ENCODE results near the gene DNAJB8.
A peak's percentile ranks its signal among the peaks of the same experiment; 100 is the strongest.

Gene DNAJB8

GRCh38 chr3:128430301-128430700 is 36.4 kb downstream of the DNAJB8 start:
- H3K36me3 ChIP-seq (ENCODE audit: insufficient read depth, low read length), result no peaks in the 10 kb centered on the region
- peaks cover 18% of the 10 kb centered on the region; the same call in 1 of the 2 replicates for H3K4me1 ChIP-seq (ENCODE audit: insufficient read depth, low read length)
- no peaks in the 10 kb centered on the region for H3K9me3 ChIP-seq (ENCODE audit: control insufficient read depth, insufficient read depth, low read length)
- no peak overlapping the region for H3K9ac ChIP-seq (ENCODE audit: low read depth, low read length)

- peaks cover 13% of the 10 kb centered on the region; the same call in 1 of the 2 replicates for H3K4me1 ChIP-seq (ENCODE audit: insufficient read depth, low read length)
- H3K9me3 ChIP-seq (ENCODE audit: control insufficient read depth, insufficient read depth, low read length), result no peaks in the 10 kb centered on the region
- no peaks in the 10 kb centered on the region for H3K36me3 ChIP-seq (ENCODE audit: insufficient read depth, low read length)
- no peak overlapping the region for H3K9ac ChIP-seq (ENCODE audit: low read depth, low read length)
Observed at GRCh38 chr3:128429751-128430150, 36.9 kb downstream of the DNAJB8 start.

DNA sequence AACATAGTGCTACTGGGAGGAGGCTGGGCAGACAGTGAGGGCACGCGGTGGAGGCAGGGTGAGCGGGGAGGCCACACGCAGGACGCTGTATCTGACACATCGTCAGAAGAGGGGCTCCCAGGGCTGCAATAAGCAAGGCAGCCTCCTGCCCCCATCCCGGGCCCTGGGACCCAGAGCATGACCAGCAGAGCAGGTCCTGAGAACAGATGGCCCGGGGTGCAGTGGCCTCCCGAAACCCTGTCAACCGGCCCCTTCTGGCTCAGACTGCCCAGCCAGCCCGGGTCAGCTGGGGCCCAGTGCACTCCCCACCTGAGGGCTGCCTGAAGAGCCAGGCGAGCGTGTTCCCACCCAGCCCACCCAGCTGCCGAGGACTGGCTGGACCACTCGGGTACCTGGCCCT is 37.4 kb downstream of the DNAJB8 start:
- Histone ChIP-seq H3K9me3 (ENCODE audit: control insufficient read depth, insufficient read depth, low read length) (no peaks in the 10 kb centered on the region), H3K9ac (ENCODE audit: low read depth, low read length) (no peak overlapping the region), H3K4me1 (ENCODE audit: insufficient read depth, low read length) (peaks cover 9% of the 10 kb centered on the region; the same call in 1 of the 2 replicates), H3K36me3 (ENCODE audit: insufficient read depth, low read length) (no peaks in the 10 kb centered on the region)

- Histone ChIP-seq H3K36me3 (ENCODE audit: insufficient read depth, low read length) (no peaks in the 10 kb centered on the region), H3K9ac (ENCODE audit: low read depth, low read length) (no peak overlapping the region), H3K4me1 (ENCODE audit: insufficient read depth, low read length) (peaks cover 3% of the 10 kb centered on the region; the same call in 1 of the 2 replicates), H3K9me3 (ENCODE audit: control insufficient read depth, insufficient read depth, low read length) (no peaks in the 10 kb centered on the region)
Observed at GRCh38 chr3:128427872-128428822, 38.5 kb downstream of the DNAJB8 start.

GRCh38 chr3:128427175-128427857 is 39.4 kb downstream of the DNAJB8 start:
- Histone ChIP-seq H3K9ac (ENCODE audit: low read depth, low read length) (no peak overlapping the region), H3K4me1 (ENCODE audit: insufficient read depth, low read length) (peaks cover 3% of the 10 kb centered on the region; the same call in 1 of the 2 replicates), H3K9me3 (ENCODE audit: control insufficient read depth, insufficient read depth, low read length) (no peaks in the 10 kb centered on the region), H3K36me3 (ENCODE audit: insufficient read depth, low read length) (no peaks in the 10 kb centered on the region)

GRCh38 chr3:128426128-128426921 is 40.4 kb downstream of the DNAJB8 start:
- H3K4me1 ChIP-seq (ENCODE audit: insufficient read depth, low read length), result no peaks in the 10 kb centered on the region; the same call in 1 of the 2 replicates
- 0 out of 2 replicates have a peak overlapping the region, but pooled peaks have one; percentile 14 for H3K9ac ChIP-seq (ENCODE audit: low read depth, low read length)
- no peaks in the 10 kb centered on the region for H3K36me3 ChIP-seq (ENCODE audit: insufficient read depth, low read length)
- H3K9me3 ChIP-seq (ENCODE audit: control insufficient read depth, insufficient read depth, low read length), result no peaks in the 10 kb centered on the region

DNA sequence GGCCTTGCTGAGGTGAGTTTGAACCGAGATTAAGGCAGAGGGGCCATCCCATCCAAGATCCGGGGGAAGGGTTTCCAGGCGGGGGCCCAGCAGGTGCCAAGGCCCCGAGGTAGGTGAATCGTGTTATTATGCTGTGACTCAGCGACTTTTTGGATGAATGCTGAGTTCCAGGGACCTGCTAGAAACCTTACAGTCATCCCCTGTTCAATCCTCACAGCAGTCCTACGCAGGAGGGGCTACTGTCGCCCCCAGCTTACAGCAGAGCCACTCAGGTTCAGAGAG is 40.9 kb downstream of the DNAJB8 start:
- Histone ChIP-seq H3K9ac (ENCODE audit: low read depth, low read length) (no peak overlapping the region), H3K9me3 (ENCODE audit: control insufficient read depth, insufficient read depth, low read length) (no peaks in the 10 kb centered on the region), H3K36me3 (ENCODE audit: insufficient read depth, low read length) (no peaks in the 10 kb centered on the region), H3K4me1 (ENCODE audit: insufficient read depth, low read length) (no peaks in the 10 kb centered on the region; the same call in 1 of the 2 replicates)

- Histone ChIP-seq H3K36me3 (ENCODE audit: insufficient read depth, low read length) (no peaks in the 10 kb centered on the region), H3K9me3 (ENCODE audit: control insufficient read depth, insufficient read depth, low read length) (no peaks in the 10 kb centered on the region), H3K4me1 (ENCODE audit: insufficient read depth, low read length) (no peaks in the 10 kb centered on the region; the same call in 1 of the 2 replicates), H3K9ac (ENCODE audit: low read depth, low read length) (no peak overlapping the region)
Observed at GRCh38 chr3:128425142-128425845, 41.4 kb downstream of the DNAJB8 start.

GRCh38 chr3:128424508-128425069 is 42.1 kb downstream of the DNAJB8 start:
- no peak overlapping the region for H3K9ac ChIP-seq (ENCODE audit: low read depth, low read length)
- H3K4me1 ChIP-seq (ENCODE audit: insufficient read depth, low read length), result no peaks in the 10 kb centered on the region; the same call in 1 of the 2 replicates
- H3K36me3 ChIP-seq (ENCODE audit: insufficient read depth, low read length), result no peaks in the 10 kb centered on the region
- H3K9me3 ChIP-seq (ENCODE audit: control insufficient read depth, insufficient read depth, low read length), result no peaks in the 10 kb centered on the region

GRCh38 chr3:128423525-128424147 is 43.1 kb downstream of the DNAJB8 start:
- Histone ChIP-seq H3K36me3 (ENCODE audit: insufficient read depth, low read length) (no peaks in the 10 kb centered on the region), H3K9me3 (ENCODE audit: control insufficient read depth, insufficient read depth, low read length) (no peaks in the 10 kb centered on the region), H3K9ac (ENCODE audit: low read depth, low read length) (no peak overlapping the region), H3K4me1 (ENCODE audit: insufficient read depth, low read length) (no peaks in the 10 kb centered on the region; the same call in 1 of the 2 replicates)

GRCh38 chr3:128422762-128423524 is 43.7 kb downstream of the DNAJB8 start:
- no peaks in the 10 kb centered on the region for H3K36me3 ChIP-seq (ENCODE audit: insufficient read depth, low read length)
- no peak overlapping the region for H3K9ac ChIP-seq (ENCODE audit: low read depth, low read length)
- no peaks in the 10 kb centered on the region for H3K9me3 ChIP-seq (ENCODE audit: control insufficient read depth, insufficient read depth, low read length)
- no peaks in the 10 kb centered on the region; the same call in 1 of the 2 replicates for H3K4me1 ChIP-seq (ENCODE audit: insufficient read depth, low read length)

DNA sequence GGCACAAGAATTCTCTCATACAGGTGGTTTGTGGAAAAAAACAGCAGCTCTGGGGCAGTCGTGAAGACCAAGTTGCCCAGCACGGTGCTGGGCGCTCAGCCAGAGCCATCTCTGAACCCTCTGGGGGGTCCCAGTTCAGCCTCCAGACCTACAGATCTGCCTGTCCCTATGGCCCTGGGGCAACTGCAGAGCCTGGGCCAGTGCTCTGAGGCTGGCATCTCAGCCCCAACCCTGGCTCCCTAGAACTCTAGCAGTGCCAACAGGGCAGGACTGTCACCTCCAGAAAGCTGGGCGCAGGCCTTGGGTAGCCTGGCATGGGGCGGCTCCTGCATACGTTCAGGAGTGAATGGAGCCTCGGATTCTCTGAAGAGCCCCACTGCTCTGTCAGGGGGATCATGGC is 44.7 kb downstream of the DNAJB8 start:
- H3K9ac ChIP-seq (ENCODE audit: low read depth, low read length), result no peak overlapping the region
- no peaks in the 10 kb centered on the region for H3K9me3 ChIP-seq (ENCODE audit: control insufficient read depth, insufficient read depth, low read length)
- no peaks in the 10 kb centered on the region for H3K36me3 ChIP-seq (ENCODE audit: insufficient read depth, low read length)
- H3K4me1 ChIP-seq (ENCODE audit: insufficient read depth, low read length), result peaks cover 4% of the 10 kb centered on the region; the same call in 1 of the 2 replicates

Measured in ES-I3 (cell line).